ENCODE measurements around the gene UBXN1.
"Not testable (repeated sequence)": the region's sequence is repeated elsewhere in the genome, so short reads cannot be mapped to it uniquely, and the experiment has no call there.

DNA sequence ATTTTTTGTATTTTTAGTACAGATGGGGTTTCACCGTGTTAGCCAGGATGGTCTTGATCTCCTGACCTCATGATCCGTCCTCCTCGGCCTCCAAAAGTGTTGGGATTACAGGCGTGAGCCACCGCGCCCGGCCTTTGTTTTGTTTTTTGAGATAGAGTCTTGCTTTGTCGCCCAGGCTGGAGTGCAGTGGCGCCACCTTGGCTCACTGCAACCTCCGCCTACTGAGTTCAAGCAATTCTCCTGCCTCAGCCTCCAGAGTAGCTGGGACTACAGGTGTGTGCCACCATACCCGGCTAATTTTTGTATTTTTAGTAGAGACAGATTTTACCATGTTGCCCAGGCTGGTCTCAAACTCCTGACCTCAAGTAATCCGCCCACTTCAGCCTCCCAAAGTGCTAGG lies 28.6 kb downstream of the UBXN1 start:
- TF ChIP-seq, protein P1, sequence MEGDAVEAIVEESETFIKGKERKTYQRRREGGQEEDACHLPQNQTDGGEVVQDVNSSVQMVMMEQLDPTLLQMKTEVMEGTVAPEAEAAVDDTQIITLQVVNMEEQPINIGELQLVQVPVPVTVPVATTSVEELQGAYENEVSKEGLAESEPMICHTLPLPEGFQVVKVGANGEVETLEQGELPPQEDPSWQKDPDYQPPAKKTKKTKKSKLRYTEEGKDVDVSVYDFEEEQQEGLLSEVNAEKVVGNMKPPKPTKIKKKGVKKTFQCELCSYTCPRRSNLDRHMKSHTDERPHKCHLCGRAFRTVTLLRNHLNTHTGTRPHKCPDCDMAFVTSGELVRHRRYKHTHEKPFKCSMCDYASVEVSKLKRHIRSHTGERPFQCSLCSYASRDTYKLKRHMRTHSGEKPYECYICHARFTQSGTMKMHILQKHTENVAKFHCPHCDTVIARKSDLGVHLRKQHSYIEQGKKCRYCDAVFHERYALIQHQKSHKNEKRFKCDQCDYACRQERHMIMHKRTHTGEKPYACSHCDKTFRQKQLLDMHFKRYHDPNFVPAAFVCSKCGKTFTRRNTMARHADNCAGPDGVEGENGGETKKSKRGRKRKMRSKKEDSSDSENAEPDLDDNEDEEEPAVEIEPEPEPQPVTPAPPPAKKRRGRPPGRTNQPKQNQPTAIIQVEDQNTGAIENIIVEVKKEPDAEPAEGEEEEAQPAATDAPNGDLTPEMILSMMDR (IDR thresholded peaks at IDR 0.05), result not testable (repeated sequence)
- TF ChIP-seq POLR2AphosphoS5, EP300, POLR2A (IDR thresholded peaks at IDR 0.05): not testable (repeated sequence)
